ENCODE results near the gene MAT1A. TPM values are rescaled to one million over a fixed set of nuclear protein-coding genes. Genes with fewer than 3 reads are reported as not detected.
"Not testable (repeated sequence)": the region's sequence is repeated elsewhere in the genome, so short reads cannot be mapped to it uniquely, and the experiment has no call there.

The MAT1A gene
- total RNA-seq, 1 experiment from 2014 or later, result 1.5 TPM

DNA sequence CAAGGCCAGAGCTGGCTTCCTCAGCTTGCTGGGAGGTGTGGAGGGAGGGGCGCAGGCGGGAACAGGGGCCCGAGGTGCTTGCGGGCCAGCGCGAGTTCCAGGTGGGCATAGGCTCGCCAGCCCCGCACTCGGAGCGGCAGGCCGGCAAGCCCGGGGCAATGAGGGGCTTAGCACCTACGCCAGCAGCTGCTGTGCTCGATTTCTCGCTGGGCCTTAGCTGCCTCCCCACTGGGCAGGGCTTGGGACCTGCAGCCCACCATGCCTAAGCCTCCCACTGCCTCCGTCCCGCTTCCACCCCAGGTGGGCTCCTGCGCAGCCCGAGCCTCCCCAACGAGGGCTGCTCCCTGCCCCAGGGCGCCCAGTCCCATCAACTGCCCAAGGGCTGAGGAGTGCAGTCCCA is 25.9 kb upstream of the MAT1A start:
- ChIA-PET CTCF (no interaction called here), POLR2A (no interaction called here)
- ATAC-seq (no peak), DNase-seq (ENCODE audit: low read depth, low spot score) (no peak)
- TF ChIP-seq POLR2AphosphoS5 (IDR thresholded peaks at IDR 0.05; ENCODE audit: low read depth, low read length) (no peak), TCF7L2 (IDR thresholded peaks at IDR 0.05; ENCODE audit: low read depth, low read length) (no peak), SIN3A (IDR thresholded peaks at IDR 0.05; ENCODE audit: borderline replicate concordance, insufficient read depth, low read depth, low read length) (no peak)
- TF ChIP-seq, protein P1, sequence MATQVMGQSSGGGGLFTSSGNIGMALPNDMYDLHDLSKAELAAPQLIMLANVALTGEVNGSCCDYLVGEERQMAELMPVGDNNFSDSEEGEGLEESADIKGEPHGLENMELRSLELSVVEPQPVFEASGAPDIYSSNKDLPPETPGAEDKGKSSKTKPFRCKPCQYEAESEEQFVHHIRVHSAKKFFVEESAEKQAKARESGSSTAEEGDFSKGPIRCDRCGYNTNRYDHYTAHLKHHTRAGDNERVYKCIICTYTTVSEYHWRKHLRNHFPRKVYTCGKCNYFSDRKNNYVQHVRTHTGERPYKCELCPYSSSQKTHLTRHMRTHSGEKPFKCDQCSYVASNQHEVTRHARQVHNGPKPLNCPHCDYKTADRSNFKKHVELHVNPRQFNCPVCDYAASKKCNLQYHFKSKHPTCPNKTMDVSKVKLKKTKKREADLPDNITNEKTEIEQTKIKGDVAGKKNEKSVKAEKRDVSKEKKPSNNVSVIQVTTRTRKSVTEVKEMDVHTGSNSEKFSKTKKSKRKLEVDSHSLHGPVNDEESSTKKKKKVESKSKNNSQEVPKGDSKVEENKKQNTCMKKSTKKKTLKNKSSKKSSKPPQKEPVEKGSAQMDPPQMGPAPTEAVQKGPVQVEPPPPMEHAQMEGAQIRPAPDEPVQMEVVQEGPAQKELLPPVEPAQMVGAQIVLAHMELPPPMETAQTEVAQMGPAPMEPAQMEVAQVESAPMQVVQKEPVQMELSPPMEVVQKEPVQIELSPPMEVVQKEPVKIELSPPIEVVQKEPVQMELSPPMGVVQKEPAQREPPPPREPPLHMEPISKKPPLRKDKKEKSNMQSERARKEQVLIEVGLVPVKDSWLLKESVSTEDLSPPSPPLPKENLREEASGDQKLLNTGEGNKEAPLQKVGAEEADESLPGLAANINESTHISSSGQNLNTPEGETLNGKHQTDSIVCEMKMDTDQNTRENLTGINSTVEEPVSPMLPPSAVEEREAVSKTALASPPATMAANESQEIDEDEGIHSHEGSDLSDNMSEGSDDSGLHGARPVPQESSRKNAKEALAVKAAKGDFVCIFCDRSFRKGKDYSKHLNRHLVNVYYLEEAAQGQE (IDR thresholded peaks at IDR 0.05; ENCODE audit: insufficient read depth in 1 of 2, low read depth in 2 of 2, low read length in 1 of 2), result no peak
- TF ChIP-seq, protein P2, sequence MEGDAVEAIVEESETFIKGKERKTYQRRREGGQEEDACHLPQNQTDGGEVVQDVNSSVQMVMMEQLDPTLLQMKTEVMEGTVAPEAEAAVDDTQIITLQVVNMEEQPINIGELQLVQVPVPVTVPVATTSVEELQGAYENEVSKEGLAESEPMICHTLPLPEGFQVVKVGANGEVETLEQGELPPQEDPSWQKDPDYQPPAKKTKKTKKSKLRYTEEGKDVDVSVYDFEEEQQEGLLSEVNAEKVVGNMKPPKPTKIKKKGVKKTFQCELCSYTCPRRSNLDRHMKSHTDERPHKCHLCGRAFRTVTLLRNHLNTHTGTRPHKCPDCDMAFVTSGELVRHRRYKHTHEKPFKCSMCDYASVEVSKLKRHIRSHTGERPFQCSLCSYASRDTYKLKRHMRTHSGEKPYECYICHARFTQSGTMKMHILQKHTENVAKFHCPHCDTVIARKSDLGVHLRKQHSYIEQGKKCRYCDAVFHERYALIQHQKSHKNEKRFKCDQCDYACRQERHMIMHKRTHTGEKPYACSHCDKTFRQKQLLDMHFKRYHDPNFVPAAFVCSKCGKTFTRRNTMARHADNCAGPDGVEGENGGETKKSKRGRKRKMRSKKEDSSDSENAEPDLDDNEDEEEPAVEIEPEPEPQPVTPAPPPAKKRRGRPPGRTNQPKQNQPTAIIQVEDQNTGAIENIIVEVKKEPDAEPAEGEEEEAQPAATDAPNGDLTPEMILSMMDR (IDR thresholded peaks at IDR 0.05), result no peak
- Histone ChIP-seq H3K4me3 (ENCODE audit: low read depth in 2 of 2, low read length in 2 of 2) (no peak overlapping the region), H3K27ac (ENCODE audit: low read length) (no peak overlapping the region), H3K9me3 (ENCODE audit: control insufficient read depth, insufficient read depth, low read depth, low read length) (peaks cover 4% of the 10 kb centered on the region; the same call in 1 of the 2 replicates), H3K36me3 (ENCODE audit: control insufficient read depth, insufficient read depth, low read length) (no peaks in the 10 kb centered on the region), H3K4me1 (ENCODE audit: control insufficient read depth, insufficient read depth, low read length) (no peaks in the 10 kb centered on the region), H3K27me3 (ENCODE audit: control insufficient read depth, insufficient read depth, low read length) (no peaks in the 10 kb centered on the region)
- in situ Hi-C loops (cut with HindIII; ENCODE audit: low pct_unique_long_range_greater_than_20kb, low sequenced_read_pairs) (no loop called here), intact Hi-C loops (cut with micrococcal nuclease; ENCODE audit: unreplicated experiment) (no loop called here)
- BruUV-seq (replicated peaks), result no TSS peak

DNA sequence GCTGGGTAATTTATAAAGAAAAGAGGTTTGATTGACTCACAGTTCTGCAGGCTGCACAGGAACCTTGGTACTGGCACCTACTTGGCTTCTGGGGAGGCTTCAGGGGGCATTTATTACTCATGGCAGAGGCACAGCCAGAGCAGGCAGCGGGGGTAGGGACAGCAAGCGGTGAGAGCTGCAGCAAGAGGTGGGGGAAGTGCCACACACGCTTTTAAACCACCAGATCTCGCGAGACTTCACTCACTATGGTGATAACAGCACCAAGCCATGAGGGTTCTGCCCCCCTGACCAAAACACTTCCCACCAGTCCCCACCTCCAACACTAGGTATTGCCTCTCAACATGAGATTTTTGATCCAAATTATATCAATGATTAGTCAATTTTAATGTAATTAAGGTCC is 24.1 kb upstream of the MAT1A start:
- Histone ChIP-seq H3K9me3 (ENCODE audit: control insufficient read depth, insufficient read depth, low read depth, low read length) (peaks cover 4% of the 10 kb centered on the region; the same call in 1 of the 2 replicates), H3K4me3 (ENCODE audit: low read depth in 2 of 2, low read length in 2 of 2) (no peak overlapping the region), H3K27ac (ENCODE audit: low read length) (no peak overlapping the region), H3K36me3 (ENCODE audit: control insufficient read depth, insufficient read depth, low read length) (no peaks in the 10 kb centered on the region), H3K4me1 (ENCODE audit: control insufficient read depth, insufficient read depth, low read length) (no peaks in the 10 kb centered on the region), H3K27me3 (ENCODE audit: control insufficient read depth, insufficient read depth, low read length) (no peaks in the 10 kb centered on the region)
- no peak for DNase-seq (ENCODE audit: low read depth, low spot score)
- in situ Hi-C loops (cut with HindIII; ENCODE audit: low pct_unique_long_range_greater_than_20kb, low sequenced_read_pairs), result no loop called here
- TF ChIP-seq, protein P2 (IDR thresholded peaks at IDR 0.05), result no peak
- no peak for TF ChIP-seq TCF7L2 (IDR thresholded peaks at IDR 0.05; ENCODE audit: low read depth, low read length)
- TF ChIP-seq, protein P1 (IDR thresholded peaks at IDR 0.05; ENCODE audit: insufficient read depth in 1 of 2, low read depth in 2 of 2, low read length in 1 of 2), result no peak
- TF ChIP-seq POLR2AphosphoS5 (IDR thresholded peaks at IDR 0.05; ENCODE audit: low read depth, low read length), result no peak
- TF ChIP-seq SIN3A (IDR thresholded peaks at IDR 0.05; ENCODE audit: borderline replicate concordance, insufficient read depth, low read depth, low read length), result no peak
- POLR2A ChIA-PET, result no interaction called here
- intact Hi-C loops (cut with micrococcal nuclease; ENCODE audit: unreplicated experiment), result no loop called here
- no TSS peak for BruUV-seq (replicated peaks)
- CTCF ChIA-PET, result no interaction called here
- no peak for ATAC-seq

DNA sequence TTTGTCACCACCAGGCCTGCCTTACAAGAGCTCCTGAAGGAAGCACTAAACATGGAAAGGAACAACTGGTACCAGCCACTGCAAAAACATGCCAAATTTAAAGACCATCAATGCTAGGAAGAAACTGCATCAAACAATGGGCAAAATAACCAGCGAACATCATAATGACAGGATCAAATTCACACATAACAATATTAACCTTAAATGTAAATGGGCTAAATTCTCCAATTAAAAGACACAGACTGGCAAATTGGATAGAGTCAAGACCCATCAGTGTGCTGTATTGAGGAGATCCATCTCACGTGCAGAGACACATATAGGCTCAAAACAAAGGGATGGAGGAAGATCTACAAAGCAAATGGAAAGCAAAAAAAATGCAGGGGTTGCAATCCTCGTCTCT is 16.5 kb upstream of the MAT1A start:
- H3K4me3 ChIP-seq (ENCODE audit: low read depth in 2 of 2, low read length in 2 of 2); H3K9me3 ChIP-seq (ENCODE audit: control insufficient read depth, insufficient read depth, low read depth, low read length); CTCF ChIA-PET; H3K27me3 ChIP-seq (ENCODE audit: control insufficient read depth, insufficient read depth, low read length); H3K27ac ChIP-seq (ENCODE audit: low read length); ATAC-seq; in situ Hi-C loops (cut with HindIII; ENCODE audit: low pct_unique_long_range_greater_than_20kb, low sequenced_read_pairs); DNase-seq (ENCODE audit: low read depth, low spot score); H3K4me1 ChIP-seq (ENCODE audit: control insufficient read depth, insufficient read depth, low read length); H3K36me3 ChIP-seq (ENCODE audit: control insufficient read depth, insufficient read depth, low read length); POLR2A ChIA-PET; intact Hi-C loops (cut with micrococcal nuclease; ENCODE audit: unreplicated experiment); BruUV-seq (replicated peaks): not testable (repeated sequence)

Data from Panc1 (cell line).